Activated CD8-positive, alpha-beta memory T cell treated with anti-CD3 and anti-CD28 coated beads for 4 hours (primary cell): ENCODE data around the gene XRCC5.
"Not testable (repeated sequence)": the region's sequence is repeated elsewhere in the genome, so short reads cannot be mapped to it uniquely, and the experiment has no call there.

Experiments used
- DNase-seq, 2 donors: peaks; one replicate each; pipeline ENCODE4 v3.0.0-alpha.2; 2020; ENCODE audit warnings: low read depth in 2 of 2

XRCC5 gene

DNA sequence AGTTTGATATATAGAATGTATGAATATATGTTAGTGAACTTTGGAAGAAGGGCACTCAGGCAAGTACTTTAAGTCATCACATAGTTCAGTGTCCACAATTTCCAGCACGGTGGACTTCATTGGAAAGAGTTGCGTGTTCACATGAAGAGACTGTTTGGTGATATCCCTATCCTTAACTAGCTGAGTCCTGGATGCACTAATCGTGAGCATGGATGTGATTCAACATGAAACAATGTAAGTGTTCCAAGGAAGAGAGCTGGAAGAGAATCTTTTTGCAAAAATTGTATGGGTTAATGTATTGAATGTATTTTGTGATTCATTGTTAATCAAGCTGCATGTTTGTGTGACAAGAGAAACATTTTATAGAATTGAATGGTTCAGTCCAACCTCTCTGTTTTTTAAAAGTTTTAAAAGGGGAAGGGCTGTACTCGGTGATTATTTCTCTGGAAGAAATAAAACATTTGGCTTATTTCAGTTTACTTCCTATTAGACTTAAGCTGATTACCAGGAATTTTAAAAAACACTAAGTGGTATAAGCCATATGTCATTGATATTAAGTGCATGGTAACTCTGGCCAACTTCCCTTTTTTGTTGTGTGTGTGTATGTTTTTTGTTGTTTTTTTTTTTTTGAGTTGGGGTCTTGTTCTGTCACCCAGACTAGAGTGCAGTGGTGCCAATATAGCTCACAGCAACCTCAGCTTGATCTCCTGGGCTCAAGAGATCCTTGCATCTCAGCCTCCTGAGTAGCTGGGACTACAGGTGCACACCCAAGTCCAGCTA lies 8.6 kb downstream of the XRCC5 start:
- no peak for DNase-seq

DNA sequence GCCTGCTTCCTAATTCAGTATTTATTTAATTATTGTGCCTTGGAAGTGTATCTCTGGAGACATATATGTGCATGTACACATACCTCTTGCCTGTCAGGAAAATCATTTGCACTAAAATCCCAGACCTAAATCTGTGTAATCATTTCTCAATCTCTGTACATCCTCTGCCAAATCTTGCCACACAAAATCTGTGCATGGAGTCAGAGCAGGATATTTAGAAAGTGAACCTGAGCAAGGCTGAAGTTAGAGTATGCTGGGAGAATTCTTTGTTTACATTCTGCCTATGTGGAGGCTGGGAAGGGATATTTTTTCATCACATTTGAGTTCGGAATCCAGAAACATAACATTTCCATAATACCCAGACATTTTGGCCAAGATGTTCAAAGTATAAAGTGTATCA lies 9.3 kb downstream of the XRCC5 start:
- no peak for DNase-seq

DNA sequence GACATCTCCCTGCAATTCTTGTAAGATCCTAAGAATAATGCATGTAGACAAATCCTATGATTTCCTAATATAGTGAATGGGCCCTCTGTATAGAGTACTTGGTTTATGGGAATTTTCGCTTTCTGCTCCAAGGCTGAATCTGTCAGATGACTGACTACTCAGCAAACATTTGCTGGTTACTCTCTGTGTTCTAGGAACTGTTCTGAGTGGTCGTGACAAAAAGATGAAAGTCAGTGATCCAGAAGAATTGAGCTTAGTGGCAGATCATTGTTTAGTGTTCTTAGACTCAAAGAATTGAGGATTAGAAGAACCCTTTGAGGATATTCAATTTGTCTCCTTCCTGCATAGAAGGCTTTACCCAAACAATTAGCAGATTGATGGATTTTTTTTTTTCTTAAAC lies 10.0 kb downstream of the XRCC5 start:
- DNase-seq: no peak

DNA sequence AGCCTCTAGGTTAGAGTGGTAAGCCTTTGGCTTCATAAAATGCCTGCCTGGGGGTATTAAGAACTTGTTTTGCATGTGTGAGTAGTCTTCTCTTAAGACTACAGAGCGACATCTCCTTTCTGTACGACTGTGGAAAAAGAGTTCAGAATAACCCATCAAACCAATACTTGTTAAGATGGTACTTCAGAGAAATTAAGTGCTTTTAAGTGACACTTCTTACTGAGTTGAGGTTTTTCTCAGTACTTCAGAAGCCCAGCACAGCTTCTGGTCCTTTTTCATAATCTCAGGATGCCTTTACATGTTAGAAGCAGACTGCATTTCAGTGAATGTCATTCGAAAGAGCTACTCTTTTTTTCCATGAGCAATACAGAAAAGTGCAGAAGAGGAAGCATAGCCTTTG lies 10.8 kb downstream of the XRCC5 start:
- DNase-seq: no peak

DNA sequence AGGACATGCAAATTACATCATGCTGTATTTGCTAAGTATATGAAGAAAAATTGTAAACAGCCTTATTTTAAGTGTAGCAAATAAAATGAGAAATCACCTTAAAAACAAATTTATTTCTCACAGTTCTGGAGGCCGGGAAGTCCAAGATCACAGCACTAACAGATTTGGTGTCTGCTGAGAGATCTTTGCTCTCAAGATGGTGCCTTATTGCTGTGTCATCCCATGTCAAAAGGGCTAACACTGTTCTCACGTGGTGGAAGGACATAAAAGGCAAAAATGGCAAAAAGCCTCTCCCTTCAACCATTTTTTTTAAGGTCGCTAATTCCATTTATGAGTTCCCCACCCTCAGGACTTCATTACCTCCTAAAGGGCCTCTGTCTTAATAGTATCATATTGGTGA lies 12.1 kb downstream of the XRCC5 start:
- no peak for DNase-seq

DNA sequence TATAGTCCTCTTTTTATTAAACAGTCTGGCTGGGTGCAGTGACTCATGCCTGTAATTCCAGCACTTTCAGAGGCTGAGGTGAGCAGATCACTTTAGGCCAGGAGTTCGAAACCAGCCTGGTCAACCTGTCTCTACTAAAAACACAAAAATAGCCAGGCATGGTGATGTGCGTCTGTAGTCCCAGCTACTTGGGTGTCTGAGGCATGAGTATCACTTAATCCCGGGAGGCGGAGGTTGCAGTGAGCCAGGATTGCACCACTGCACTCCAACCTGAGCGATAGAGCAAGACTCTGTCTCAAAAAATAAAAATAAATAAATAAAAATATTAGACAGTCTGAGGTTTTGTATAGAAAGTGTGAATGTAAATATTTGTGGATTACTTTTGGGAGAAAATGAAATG lies 17.8 kb downstream of the XRCC5 start:
- DNase-seq: no peak

DNA sequence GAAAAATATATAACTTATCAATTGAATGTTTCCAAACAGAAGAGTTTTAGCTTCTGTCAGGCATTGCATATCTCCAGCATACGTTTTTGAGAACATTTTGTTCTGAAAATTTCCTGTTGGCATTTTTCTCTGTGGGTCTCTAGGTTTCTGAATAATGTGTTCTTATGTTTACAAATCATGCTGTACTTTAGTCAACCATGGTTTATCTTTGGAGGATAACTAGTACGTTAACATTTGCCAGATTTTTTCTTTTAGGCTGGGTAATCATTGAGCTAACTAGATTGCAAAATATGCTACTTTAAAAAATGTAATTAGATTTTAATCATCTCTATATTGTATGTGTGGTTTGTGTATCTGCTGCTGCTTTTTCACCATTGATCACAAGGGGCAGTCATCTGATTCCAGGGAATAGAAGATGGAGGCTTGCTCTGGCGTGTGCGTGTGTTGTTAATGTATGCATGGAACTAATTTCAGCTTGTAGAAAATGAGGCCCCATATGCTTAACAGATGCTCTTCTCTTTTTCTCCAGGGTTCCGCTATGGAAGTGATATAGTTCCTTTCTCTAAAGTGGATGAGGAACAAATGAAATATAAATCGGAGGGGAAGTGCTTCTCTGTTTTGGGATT lies 21.3 kb downstream of the XRCC5 start:
- no peak for DNase-seq

DNA sequence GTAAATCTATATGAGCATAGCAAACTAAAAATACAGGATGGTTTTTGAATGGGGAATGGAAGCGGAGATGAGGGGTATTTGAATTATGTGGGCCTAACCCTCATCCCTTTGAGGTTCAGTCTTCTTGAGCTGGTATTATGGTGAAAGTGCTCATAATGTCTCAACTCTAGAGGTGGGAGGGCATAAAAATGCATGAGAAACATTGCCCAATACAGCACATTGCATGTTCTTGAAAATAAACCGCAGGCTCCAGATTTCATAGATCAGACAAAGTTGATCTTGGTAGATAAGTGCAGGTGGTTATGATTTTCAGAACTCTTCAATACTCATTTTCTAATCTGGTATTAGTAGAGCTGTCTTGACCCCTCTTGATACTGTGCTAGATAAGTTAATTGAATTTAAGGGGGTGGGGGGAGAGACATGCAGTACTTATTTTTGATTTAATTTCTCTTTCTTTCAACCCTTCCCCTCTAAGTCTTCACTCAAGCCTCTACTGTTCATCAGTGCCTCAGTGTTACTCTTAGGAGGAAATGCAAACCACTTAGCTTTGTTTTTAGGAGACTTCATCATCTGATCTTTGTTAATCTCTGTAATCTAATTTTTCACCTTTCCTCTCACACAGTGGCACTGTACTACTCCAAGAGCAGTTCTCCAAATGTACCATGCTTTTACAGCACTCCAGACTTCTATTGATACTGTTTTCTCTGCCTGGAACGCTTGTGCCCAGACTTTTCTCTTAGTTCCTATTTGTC lies 22.2 kb downstream of the XRCC5 start:
- no peak for DNase-seq

DNA sequence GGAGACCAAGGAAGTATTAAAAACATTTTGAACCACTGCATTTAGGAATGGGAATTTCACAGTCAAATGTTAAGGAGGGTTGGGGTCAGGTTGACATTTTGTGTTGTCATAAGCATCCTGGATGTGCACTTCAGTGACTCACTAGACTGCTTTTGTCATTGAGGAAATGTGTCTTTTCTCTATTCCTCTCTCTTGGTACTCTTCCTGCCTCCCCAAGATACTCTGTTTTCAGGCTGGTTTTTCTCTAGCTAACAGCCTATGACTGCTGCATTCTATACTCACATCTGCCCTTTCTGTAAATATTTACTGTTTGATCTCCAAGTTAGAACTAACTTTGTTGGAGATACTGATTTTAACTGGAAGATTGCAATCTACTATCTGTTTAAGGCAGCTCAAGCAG lies 23.4 kb downstream of the XRCC5 start:
- DNase-seq: no peak

DNA sequence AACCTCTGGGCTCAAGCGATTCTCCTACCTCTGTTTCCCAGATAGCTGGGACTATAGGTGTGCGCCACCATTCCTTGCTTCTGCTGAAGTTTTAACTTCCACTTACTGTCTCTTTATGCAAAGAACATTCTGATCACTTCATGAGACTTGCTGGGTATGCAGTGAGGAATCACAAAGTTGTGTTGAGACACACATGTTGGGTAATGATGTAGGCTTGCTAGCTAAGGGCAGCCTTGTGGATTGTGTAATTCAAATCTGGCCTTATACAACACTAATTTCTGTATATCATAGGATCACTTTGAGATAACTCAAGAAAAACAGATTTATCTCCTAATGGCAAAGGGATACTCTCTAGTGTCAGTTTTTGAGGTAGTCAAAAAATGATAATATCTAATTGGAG lies 24.2 kb downstream of the XRCC5 start:
- no peak for DNase-seq

DNA sequence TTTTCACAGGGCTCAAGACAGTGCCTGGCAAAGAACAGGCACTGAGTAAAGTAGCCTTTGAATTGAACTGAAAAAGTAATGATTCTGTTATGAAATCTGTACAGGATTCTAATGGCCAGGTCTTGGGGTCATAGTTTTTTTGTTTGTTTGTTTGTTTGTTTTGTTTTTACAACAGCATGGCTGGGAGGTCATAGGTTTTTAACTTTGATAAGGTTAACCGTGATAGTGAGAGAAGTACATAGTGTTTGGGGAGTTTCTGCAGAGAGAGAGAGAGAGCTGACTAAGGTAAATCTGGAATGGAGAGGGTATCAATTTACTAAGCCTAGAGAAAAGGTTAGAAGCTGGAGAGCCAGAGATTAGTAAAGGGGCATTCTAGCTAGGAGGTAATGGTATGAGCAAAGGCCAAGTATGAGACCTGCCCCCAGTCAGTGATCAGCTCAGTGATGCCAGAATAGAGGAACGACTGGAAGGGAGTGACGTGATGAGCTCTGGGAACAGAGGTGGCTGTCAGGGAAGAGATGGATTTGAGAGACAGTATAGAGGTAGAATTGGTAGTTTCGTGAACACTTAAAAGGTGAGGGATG lies 25.9 kb downstream of the XRCC5 start:
- DNase-seq: no peak

DNA sequence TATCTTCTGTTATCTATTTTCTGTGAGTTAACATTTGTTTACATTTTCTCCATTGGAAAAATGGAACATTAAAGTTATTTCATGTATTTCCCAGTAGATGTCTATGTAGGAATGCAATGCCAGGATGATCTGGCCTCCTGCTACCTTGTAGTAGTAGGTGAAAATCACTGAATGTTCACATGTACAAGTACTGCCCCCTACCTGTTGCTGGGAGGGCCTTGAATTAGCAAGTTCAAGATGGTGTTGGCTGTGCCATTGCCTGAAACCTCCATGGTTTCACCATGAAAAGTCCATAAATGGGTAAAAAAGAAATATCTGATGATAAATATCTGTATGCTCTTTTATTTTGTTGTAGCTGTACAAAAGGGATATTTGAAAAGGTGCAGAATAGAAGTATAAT lies 30.7 kb downstream of the XRCC5 start:
- DNase-seq: no peak

DNA sequence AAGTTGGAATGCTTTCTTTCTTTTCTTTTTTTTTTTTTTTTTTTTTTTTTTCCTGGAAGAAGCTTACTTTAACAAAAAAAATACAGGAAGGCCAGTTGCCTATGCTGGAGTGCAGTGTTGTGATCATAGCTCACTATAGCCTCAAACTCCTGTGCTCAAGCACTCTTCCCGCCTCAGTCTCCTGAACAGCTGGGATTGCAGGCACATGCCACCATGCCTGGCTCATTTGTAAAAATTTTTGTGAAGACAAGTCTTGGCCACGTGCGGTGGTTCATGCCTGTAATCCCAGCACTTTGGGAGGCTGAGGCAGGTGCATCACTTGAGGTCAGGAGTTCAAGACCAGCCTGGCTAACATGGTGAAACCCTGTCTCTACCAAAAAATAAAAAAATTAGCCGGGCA lies 32.4 kb downstream of the XRCC5 start:
- DNase-seq: not testable (repeated sequence)

DNA sequence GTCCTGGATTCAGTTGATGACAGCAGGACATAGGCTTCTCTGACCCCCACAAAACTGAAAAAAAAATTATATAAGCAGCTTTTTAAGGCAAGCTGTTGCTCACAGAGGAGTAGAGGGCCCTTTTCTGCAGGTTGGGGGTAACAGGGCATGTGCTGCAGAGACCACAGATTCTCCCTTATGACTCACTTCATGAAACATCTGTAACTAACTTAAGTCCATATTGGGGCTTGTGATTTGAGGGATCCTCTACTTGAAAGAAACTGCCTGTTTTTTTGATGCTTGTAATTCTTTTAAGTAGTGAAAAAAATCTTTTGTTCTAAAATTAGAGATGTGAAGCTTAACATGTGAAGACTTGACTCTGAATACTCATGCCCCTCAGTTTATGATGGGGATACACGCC lies 33.4 kb downstream of the XRCC5 start:
- DNase-seq: no peak

DNA sequence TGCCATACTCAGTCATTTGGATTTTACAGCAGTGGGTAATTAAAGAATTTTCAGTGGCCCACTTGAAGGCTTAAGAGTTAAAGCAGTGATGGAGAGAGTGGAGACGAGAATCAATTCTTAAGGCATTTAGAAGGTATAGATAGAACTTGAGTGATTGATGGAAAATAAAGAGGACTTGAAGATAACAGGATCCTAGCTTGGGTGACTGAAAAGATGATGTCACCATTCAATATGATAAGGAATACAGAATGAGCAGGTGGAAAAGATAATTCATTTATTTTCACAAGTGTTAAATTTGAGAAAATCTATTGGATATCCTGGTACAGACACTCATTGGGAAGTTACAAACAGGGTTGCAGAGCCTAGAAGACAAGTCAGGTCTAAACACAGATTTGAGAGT lies 35.2 kb downstream of the XRCC5 start:
- no peak for DNase-seq

DNA sequence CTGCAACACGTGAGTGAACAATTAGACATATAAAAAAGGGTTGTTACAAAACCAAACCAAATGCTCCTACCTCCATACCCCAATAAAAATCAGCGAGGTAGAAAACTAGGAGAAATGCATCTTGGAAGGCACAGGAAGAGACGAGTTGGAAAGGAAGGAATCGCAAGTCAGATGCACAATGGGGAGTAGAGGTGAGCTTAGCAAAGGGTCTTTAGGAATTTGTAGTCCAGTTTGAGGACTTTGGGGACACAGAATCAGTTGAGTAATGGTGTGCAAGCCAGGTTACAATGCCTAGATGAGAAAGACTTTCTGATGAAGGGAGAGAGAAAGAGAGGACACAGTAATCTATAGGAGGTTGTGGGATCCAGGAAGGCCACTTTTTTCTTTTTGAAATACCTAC lies 35.7 kb downstream of the XRCC5 start:
- no peak for DNase-seq

DNA sequence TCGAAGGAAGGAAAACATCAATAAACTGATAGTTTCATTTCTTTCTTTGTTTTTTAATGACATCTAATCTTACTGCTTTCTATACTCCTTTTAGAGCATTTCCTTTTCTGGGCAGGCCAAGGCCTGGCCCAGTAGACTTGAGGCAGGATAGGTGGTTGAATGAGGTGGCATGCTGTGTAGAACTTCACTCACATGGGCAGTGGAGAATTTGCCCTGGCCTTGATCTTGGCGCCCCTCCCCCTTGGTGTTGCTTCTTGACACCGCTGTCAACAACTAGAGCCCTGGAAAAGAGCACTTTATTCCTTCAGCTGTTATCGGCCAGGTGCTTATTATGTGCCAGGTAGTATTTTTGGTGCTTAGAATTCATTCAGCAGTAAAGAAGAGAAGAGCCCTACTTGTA lies 37.4 kb downstream of the XRCC5 start:
- no peak for DNase-seq

DNA sequence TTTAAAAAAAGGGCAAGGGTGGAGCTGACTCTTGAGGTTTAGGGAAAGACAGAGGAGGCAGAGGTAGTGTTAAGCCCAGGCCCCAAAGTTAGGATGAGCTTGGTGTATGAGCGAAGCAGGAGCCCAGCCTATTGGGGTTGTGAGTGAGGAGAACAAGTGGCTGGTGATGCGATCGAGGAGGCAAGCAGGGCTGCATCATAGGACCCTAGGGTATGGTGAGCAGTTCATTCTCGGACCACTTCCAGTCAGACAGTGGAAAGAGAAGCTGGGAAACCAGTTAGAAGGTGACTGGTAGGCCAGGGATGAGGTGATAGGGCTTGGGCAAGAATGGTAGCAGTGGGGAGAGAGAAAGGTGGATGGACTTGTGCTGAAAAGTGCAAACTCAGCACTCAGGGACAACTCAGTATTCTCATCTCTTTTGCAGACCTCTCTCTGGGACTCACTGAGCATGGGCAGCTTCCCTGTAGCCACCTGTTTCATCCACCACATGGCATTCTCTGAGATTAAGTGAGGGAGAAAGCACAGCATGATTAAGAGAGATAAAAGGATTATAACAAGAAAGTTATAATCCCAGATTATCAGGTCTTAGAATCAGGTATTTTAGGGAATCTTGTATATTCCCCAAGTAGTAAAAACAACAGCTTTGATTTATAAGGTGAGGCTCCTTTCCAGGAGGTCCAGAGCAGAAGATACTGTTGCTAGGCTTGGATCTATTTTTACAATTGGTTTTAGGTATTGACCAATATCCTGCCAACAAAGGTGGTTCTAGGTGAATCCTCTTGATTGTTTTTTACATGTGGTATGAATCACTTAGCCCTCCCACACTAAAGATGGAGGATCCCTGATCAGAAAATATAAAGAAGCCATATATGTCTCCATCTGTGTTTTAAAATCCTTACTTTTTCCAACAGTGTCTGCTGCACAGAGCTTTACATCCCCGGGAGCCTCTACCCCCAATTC lies 38.3 kb downstream of the XRCC5 start:
- DNase-seq: no peak

DNA sequence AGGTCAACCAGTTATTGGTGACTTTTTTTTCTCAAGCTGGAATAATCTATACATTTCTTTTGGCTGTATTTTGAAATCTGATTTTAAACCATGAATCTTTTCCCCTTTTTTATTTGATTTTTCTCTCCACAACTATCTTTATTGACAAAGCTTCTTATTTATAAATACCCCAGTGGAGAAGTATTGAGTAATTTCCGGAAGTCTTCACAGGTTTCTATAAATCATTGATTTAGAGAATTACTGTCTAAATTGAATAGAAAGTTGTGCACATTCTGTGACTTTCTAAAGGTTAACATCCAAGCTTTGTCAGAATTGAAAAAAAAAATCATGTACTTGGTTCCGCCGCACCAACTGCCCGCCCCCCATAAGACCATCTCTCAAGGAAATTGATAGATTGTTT lies 39.8 kb downstream of the XRCC5 start:
- DNase-seq: no peak

DNA sequence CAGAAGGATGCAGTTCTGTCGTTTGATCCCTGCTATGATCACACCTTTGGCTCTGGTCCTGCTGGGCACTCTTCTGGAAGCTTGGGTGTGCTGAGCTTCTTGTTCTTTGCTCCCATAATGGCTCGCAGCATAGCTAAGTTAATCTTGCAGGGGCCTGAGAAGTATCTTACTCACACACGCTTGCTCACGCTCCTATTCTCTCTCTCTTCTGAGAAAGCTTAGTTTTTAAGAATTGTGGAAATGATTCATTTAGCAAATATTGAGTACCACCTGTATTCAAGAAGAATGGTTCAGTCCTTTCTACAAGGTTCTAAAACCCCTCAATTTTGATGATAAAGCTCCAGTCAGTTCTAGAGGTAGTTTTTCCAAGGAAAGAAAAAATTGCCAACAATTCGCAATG lies 40.6 kb downstream of the XRCC5 start:
- no peak for DNase-seq

DNA sequence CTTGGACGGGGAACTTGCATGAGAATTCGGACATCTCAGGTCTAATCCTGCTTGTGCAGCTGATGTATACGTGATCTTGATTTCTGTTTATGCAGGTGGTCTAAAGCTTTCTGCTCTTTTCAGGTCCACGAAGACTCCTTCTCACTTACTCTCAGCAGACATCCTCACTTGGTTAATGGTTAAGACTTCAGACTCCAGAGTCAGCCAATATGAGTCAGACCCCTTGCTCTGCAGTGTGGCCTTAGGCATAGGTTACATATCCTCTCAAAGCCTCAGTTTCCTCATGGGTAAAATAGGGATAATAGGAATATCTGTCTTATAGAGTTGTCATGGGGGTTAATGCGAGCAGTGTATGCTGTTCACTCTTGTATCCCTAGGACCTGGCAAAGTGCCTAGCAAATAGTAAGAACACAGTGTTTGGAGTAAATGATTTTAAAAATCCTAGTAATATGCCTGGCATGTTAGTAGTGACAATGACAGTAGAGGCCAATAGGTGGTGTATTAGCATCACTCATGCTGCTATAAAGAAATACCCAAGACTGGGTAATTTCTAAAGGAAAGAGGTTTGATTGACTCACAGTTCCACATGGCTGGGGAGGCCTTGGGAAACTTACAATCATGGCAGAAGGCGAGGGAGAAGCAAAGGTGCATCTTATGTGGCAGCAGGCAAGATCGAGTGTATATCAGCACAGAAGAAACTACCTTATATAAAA lies 42.3 kb downstream of the XRCC5 start:
- no peak for DNase-seq
